ENCODE measurements around the gene GDF9. TPM values are rescaled to one million over a fixed set of nuclear protein-coding genes. Genes with fewer than 3 reads are reported as not detected.
A peak's percentile ranks its signal among the peaks of the same experiment; 100 is the strongest.

Gene GDF9
- total RNA-seq, 1 experiment from 2014 or later = not detected

GRCh38 chr5:132828846-132829494, 37.3 kb downstream of the GDF9 start:
- Histone ChIP-seq H3K9ac (ENCODE audit: low read length) (peak overlapping the region; percentile 79; the same call in 1 of the 2 replicates), H4K20me1 (ENCODE audit: low read length) (no peaks in the 10 kb centered on the region), H3K27ac (ENCODE audit: low read length) (no peak overlapping the region), H3K4me1 (ENCODE audit: insufficient read depth, low read length) (peaks cover 5% of the 10 kb centered on the region), H2AFZ (ENCODE audit: low read length) (peak overlapping the region; percentile 90), H3K27me3 (ENCODE audit: low read length) (no peaks in the 10 kb centered on the region), H3F3A (ENCODE audit: low read length, unreplicated experiment) (no peaks in the 10 kb centered on the region), H3K4me2 (ENCODE audit: low read length) (peak overlapping the region; percentile 98), H3K79me2 (ENCODE audit: low read length) (peaks cover 17% of the 10 kb centered on the region; the same call in 1 of the 2 replicates), H3K36me3 (ENCODE audit: low read depth, low read length) (no peaks in the 10 kb centered on the region), H3K9me2 (replicated peaks; ENCODE audit: low read length) (no peaks in the 10 kb centered on the region), H3K4me3 (ENCODE audit: low read length) (peak overlapping the region; percentile 95), H3K9me3 (ENCODE audit: low read length) (no peaks in the 10 kb centered on the region)
- ChIA-PET POLR2A (ENCODE audit: unreplicated experiment) (no interaction called here), CTCF (no interaction called here)
- intact Hi-C loops (cut with micrococcal nuclease) = no loop called here
- TSS peak; percentile 35 for BruUV-seq (replicated peaks)
- ATAC-seq (no peak), DNase-seq (no peak)
- TF ChIP-seq EZH2phosphoT487 (IDR thresholded peaks at IDR 0.05; ENCODE audit: borderline replicate concordance, low read length) (no peak), EZH2 (IDR thresholded peaks at IDR 0.05; ENCODE audit: low read length, unreplicated experiment) (no peak), CTCF (conservative IDR thresholded peaks at IDR 0.05; ENCODE audit: low read depth, low read length) (no peak)

- H3K27me3 ChIP-seq (ENCODE audit: low read length) = no peaks in the 10 kb centered on the region
- H3K36me3 ChIP-seq (ENCODE audit: low read depth, low read length) = no peaks in the 10 kb centered on the region
- no TSS peak for BruUV-seq (replicated peaks)
- CTCF ChIA-PET = no interaction called here
- POLR2A ChIA-PET (ENCODE audit: unreplicated experiment) = no interaction called here
- no peaks in the 10 kb centered on the region for H3F3A ChIP-seq (ENCODE audit: low read length, unreplicated experiment)
- no peak overlapping the region for H3K4me2 ChIP-seq (ENCODE audit: low read length)
- DNase-seq (no peak), ATAC-seq (no peak)
- H3K79me2 ChIP-seq (ENCODE audit: low read length) = peaks cover 17% of the 10 kb centered on the region; the same call in 1 of the 2 replicates
- no peaks in the 10 kb centered on the region for H3K9me3 ChIP-seq (ENCODE audit: low read length)
- peaks cover 5% of the 10 kb centered on the region for H3K4me1 ChIP-seq (ENCODE audit: insufficient read depth, low read length)
- no peak overlapping the region for H2AFZ ChIP-seq (ENCODE audit: low read length)
- intact Hi-C loops (cut with micrococcal nuclease) = no loop called here
- TF ChIP-seq CTCF (conservative IDR thresholded peaks at IDR 0.05; ENCODE audit: low read depth, low read length) = no peak
- no peak for TF ChIP-seq EZH2phosphoT487 (IDR thresholded peaks at IDR 0.05; ENCODE audit: borderline replicate concordance, low read length)
- TF ChIP-seq EZH2 (IDR thresholded peaks at IDR 0.05; ENCODE audit: low read length, unreplicated experiment) = no peak
- H3K27ac ChIP-seq (ENCODE audit: low read length) = no peak overlapping the region
- no peak overlapping the region for H3K9ac ChIP-seq (ENCODE audit: low read length)
- no peaks in the 10 kb centered on the region for H3K9me2 ChIP-seq (replicated peaks; ENCODE audit: low read length)
- no peaks in the 10 kb centered on the region for H4K20me1 ChIP-seq (ENCODE audit: low read length)
- H3K4me3 ChIP-seq (ENCODE audit: low read length) = no peak overlapping the region
Measured at GRCh38 chr5:132827943-132828673, 38.2 kb downstream of the GDF9 start.
